B cell (primary cell): Measurements from ENCODE around the gene SIRT7. TPM values are rescaled to one million over a fixed set of nuclear protein-coding genes. Genes with fewer than 3 reads are reported as not detected.

ENCODE experiments used
- ATAC-seq: fragments of 200-7000 bp; cut with Tn5 transposase; one replicate; pipeline ENCODE4 v1.10.0; 2021; ENCODE audit warnings: low read depth, mild to moderate bottlenecking, moderate number of reproducible peaks, moderate library complexity
- CTCF ChIA-PET: fragments of 350-600 bp; sonication (Branson Sonifier 250); formaldehyde crosslinking; loops from one replicate; lab custom pipeline; 2021; ENCODE audit warnings: antibody characterized with exemption, inconsistent platforms; lab: Charles Lee
- POLR2A ChIA-PET: fragments of 350-600 bp; sonication (Branson Sonifier 250); formaldehyde crosslinking; loops from one replicate; lab custom pipeline; 2021; ENCODE audit warnings: antibody characterized with exemption; lab: Charles Lee
- DNase-seq: peaks from one replicate; pipeline ENCODE4 v3.0.0; 2013
- H2AFZ ChIP-seq: 2 replicates; pipeline ENCODE4 v1.6.1; 2012; ENCODE audit warnings: mild to moderate bottlenecking, low read depth, low read length; ENCODE audit not compliant: insufficient read depth, poor library complexity, severe bottlenecking
- H3K27ac ChIP-seq, 2 donors: 1 replicate in 1 of 2; 2 replicates in 1 of 2; pipeline ENCODE4 v1.5.1; 2012 to 2013; ENCODE audit warnings: low read length in 2 of 2, mild to moderate bottlenecking in 2 of 2, moderate library complexity in 1 of 2
- H3K27me3 ChIP-seq, 4 experiments: fragments of 200-600 bp in 1 of 4; sonication (generic) in 1 of 4; replicated peaks in 1 of 4; 1 replicate in 2 of 4; 2 replicates in 2 of 4; pipeline versions ENCODE4 v1.6.1 to v1.7.0; 2013 to 2016; ENCODE audit warnings: low read length in 3 of 4, mild to moderate bottlenecking in 2 of 4, mixed read lengths in 1 of 4, moderate library complexity in 1 of 4; ENCODE audit not compliant: insufficient read depth in 4 of 4, control insufficient read depth in 3 of 4; ENCODE audit errors: control extremely low read depth in 1 of 4
- H3K36me3 ChIP-seq, 2 experiments: replicated peaks in 1 of 2; 1 replicate in 1 of 2; 2 replicates in 1 of 2; pipeline versions ENCODE4 v1.6.1 to v1.7.1; 2013; ENCODE audit warnings: low read length in 1 of 2; ENCODE audit not compliant: insufficient read depth in 2 of 2, control insufficient read depth in 1 of 2; ENCODE audit errors: control extremely low read depth in 1 of 2, extremely low read depth in 1 of 2
- H3K4me1 ChIP-seq, 2 donors: fragments of 200-600 bp in 1 of 2; sonication (generic) in 1 of 2; 1 replicate in 1 of 2; 2 replicates in 1 of 2; pipeline versions ENCODE4 v1.5.1 to v1.6.1; 2013 to 2017; ENCODE audit warnings: low read length in 2 of 2; ENCODE audit not compliant: control insufficient read depth in 2 of 2, insufficient read depth in 2 of 2
- H3K4me2 ChIP-seq: replicated peaks from 2 replicates; pipeline ENCODE3; 2012; ENCODE audit warnings: mild to moderate bottlenecking, low read depth, low read length; ENCODE audit not compliant: poor library complexity, severe bottlenecking
- H3K4me3 ChIP-seq, 5 experiments: fragments of 200-600 bp in 1 of 5; sonication (generic) in 1 of 5; 1 replicate in 3 of 5; 2 replicates in 2 of 5; pipeline versions ENCODE4 v1.5.1 to v1.7.0; 2011 to 2016; ENCODE audit warnings: low read length in 4 of 5, mild to moderate bottlenecking in 4 of 5, low read depth in 2 of 5, control low read depth in 1 of 5, moderate library complexity in 1 of 5; ENCODE audit not compliant: insufficient read depth in 1 of 5; ENCODE audit errors: control extremely low read depth in 1 of 5, extremely low read depth in 1 of 5
- H3K79me2 ChIP-seq: fragments of 200-600 bp; sonication (generic); one replicate; pipeline ENCODE4 v1.6.0; 2016; ENCODE audit warnings: low read length; ENCODE audit not compliant: control insufficient read depth, insufficient read depth
- H3K9ac ChIP-seq: fragments of 200-600 bp; sonication (generic); 2 replicates; pipeline ENCODE4 v1.6.1; 2017; ENCODE audit warnings: mild to moderate bottlenecking, low read length, moderate library complexity
- H3K9me3 ChIP-seq, 3 donors: one replicate each; pipeline versions ENCODE4 v1.6.1 to v1.7.1; 2013; ENCODE audit warnings: low read length in 2 of 3; ENCODE audit not compliant: control insufficient read depth in 2 of 3, insufficient read depth in 1 of 3; ENCODE audit errors: control extremely low read depth in 1 of 3
- H4K20me1 ChIP-seq: 2 replicates; pipeline ENCODE4 v1.6.0; 2012; ENCODE audit warnings: mild to moderate bottlenecking, low read length; ENCODE audit not compliant: insufficient read depth, control insufficient read depth, poor library complexity, severe bottlenecking
- H3K27ac Mint-ChIP-seq: one replicate; pipeline ENCODE4 v1.8.0; 2021; ENCODE audit warnings: mixed read lengths
- H3K27me3 Mint-ChIP-seq: one replicate; pipeline ENCODE4 v1.8.0; 2021; ENCODE audit warnings: mixed read lengths
- H3K4me1 Mint-ChIP-seq: one replicate; pipeline ENCODE4 v1.8.0; 2021; ENCODE audit warnings: mixed read lengths
- H3K4me3 Mint-ChIP-seq: one replicate; pipeline ENCODE4 v1.8.0; 2021; ENCODE audit warnings: mixed read lengths
- H3K9me3 Mint-ChIP-seq: one replicate; pipeline ENCODE4 v1.8.0; 2022; ENCODE audit warnings: mixed read lengths; ENCODE audit not compliant: insufficient read depth
- EZH2 ChIP-seq: IDR thresholded peaks from 2 replicates; pipeline ENCODE4 v1.6.1; 2012; ENCODE audit warnings: borderline replicate concordance, low read depth, mild to moderate bottlenecking, moderate library complexity, low read length; ENCODE audit not compliant: insufficient read depth, poor library complexity, severe bottlenecking
- WGBS: methylation state at CpG from one replicate; pipeline ENCODE4 v1.1.5; 2013; ENCODE audit warnings: missing lambda C conversion rate; ENCODE audit not compliant: insufficient coverage; 5-methylcytosine and 5-hydroxymethylcytosine counted together
- intact Hi-C: fragments of 100-400 bp; cut with micrococcal nuclease; formaldehyde crosslinking; loops from one replicate; pipeline ENCODE4 v1.10.0; 2022
- polyA plus RNA-seq: library from polyadenylated mRNA; depleted of rRNA; stranded (reverse); fragments of >200 nt; gene quantifications from 2 replicates; pipeline ENCODE4 v1.2.3, GENCODE V29; 2012
- total RNA-seq, 2 donors: library from RNA; stranded (reverse); fragments of 120-200 nt in 1 of 2; gene quantifications; 1 replicate in 1 of 2; 2 replicates in 1 of 2; pipeline versions ENCODE4 v1.2.3 to v1.2.4, GENCODE V29; 2013 to 2022
- TF ChIP-seq, protein P1 (sequence below): fragments of 200-600 bp; IDR thresholded peaks from one replicate; pipeline ENCODE4 v1.8.0; 2022; ENCODE audit warnings: antibody characterized with exemption, mild to moderate bottlenecking

The SIRT7 gene
- total and polyA plus RNA-seq, 2 donors (not counting 1 experiment from before 2014, with no cell fraction given), result 77.2 to 82.7 TPM

DNA sequence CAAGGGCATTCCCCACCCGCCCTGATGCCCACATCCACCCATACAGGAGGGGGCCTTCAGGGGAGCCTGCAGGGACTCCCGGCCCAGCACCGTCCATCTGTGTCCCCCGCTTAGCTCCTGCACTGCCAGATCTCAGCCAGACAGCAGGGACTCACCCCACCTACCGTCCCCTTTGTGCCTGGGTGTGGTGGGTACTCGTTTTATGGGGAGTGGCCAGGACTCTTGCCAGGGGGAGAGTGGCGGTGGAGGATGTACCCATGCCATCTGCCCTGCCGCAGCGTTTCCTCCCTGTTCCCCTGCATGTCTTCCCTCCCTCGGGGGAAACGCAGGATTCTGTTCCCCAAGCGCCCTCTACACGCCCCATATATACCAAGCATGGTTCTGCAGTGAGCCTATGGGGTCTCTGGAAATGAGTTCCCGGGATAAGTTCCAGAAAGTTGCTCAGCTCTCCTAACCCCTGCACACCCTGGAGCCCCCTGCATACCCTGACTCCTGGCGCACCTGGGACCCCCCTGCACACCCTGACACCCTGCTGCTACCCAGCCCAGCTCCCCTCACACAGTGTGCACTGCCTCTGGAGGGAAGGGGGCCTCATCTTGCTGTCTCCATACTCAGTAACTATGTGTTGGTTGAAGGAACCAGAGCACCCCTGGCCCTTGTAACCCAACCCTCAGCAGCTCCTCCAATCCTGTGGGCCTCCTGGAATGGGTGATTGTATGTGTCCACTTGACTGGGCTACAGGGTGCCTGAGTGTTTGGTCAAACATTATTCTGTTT lies 13.8 kb upstream of the SIRT7 start:
- peaks cover 10% of the 10 kb centered on the region for H3K4me1 Mint-ChIP-seq
- Histone ChIP-seq H3K27ac (no peak overlapping the region), H3K79me2 (peaks cover 5% of the 10 kb centered on the region), H3K36me3 (no peaks in the 10 kb centered on the region), H3K9ac (no peak overlapping the region), H3K9me3 (no peaks in the 10 kb centered on the region), H3K4me1 (peaks cover 15% of the 10 kb centered on the region in 2 donors), H3K4me2 (no peak overlapping the region), H3K4me3 (no peak overlapping the region), H4K20me1 (no peaks in the 10 kb centered on the region), H2AFZ (no peak overlapping the region), H3K27me3 (peaks cover 0 to 23% (median 9%) of the 10 kb centered on the region in 4 experiments)
- no peak for DNase-seq
- peaks cover 10% of the 10 kb centered on the region for H3K27me3 Mint-ChIP-seq
- CTCF ChIA-PET, result no interaction called here
- no peak overlapping the region for H3K4me3 Mint-ChIP-seq
- POLR2A ChIA-PET, result no interaction called here
- ATAC-seq, result no peak
- no peak overlapping the region for H3K27ac Mint-ChIP-seq
- TF ChIP-seq, protein P1, sequence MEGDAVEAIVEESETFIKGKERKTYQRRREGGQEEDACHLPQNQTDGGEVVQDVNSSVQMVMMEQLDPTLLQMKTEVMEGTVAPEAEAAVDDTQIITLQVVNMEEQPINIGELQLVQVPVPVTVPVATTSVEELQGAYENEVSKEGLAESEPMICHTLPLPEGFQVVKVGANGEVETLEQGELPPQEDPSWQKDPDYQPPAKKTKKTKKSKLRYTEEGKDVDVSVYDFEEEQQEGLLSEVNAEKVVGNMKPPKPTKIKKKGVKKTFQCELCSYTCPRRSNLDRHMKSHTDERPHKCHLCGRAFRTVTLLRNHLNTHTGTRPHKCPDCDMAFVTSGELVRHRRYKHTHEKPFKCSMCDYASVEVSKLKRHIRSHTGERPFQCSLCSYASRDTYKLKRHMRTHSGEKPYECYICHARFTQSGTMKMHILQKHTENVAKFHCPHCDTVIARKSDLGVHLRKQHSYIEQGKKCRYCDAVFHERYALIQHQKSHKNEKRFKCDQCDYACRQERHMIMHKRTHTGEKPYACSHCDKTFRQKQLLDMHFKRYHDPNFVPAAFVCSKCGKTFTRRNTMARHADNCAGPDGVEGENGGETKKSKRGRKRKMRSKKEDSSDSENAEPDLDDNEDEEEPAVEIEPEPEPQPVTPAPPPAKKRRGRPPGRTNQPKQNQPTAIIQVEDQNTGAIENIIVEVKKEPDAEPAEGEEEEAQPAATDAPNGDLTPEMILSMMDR, result no peak
- TF ChIP-seq EZH2, result no peak
- H3K9me3 Mint-ChIP-seq, result no peaks in the 10 kb centered on the region
- 42% methylated on average over 6 of the region's 15 CpGs for WGBS
- intact Hi-C loops, result no loop called here

DNA sequence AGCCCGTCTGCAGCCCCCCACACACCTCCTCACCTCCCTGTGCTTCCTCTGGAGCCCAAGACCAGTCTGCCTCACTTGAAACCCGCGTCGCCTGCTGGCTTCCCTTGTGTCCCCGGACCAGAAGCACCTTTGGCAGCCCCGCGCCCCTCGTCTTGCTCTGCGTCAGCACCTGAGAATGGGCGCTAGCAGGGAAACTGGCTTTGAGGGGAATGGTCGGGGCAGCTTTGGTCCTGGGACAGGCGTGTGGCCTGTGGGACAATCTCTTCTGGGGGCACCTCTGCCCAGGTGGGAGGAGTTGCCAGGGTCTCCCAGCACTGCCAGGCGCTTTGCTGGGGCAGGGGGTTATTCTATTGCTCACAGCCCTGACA lies 13.2 kb upstream of the SIRT7 start:
- intact Hi-C loops, result no loop called here

More for the DNA sequence above, 13.2 kb upstream of the SIRT7 start:
- Mint-ChIP-seq H3K4me1 (peaks cover 10% of the 10 kb centered on the region), H3K4me3 (no peak overlapping the region), H3K9me3 (no peaks in the 10 kb centered on the region), H3K27ac (no peak overlapping the region), H3K27me3 (peaks cover 10% of the 10 kb centered on the region)
- peaks cover 10% of the 10 kb centered on the region for H3K79me2 ChIP-seq
- no peak overlapping the region for H3K4me2 ChIP-seq
- no peaks in the 10 kb centered on the region for H3K9me3 ChIP-seq
- H3K9ac ChIP-seq, result no peak overlapping the region
- H3K4me3 ChIP-seq, result no peak overlapping the region
- POLR2A ChIA-PET, result no interaction called here
- TF ChIP-seq EZH2, result no peak
- TF ChIP-seq, protein P1, result no peak
- peaks cover 0 to 23% (median 9%) of the 10 kb centered on the region in 4 experiments for H3K27me3 ChIP-seq
- no peaks in the 10 kb centered on the region for H3K36me3 ChIP-seq
- peaks cover 14 to 17% of the 10 kb centered on the region in 2 donors for H3K4me1 ChIP-seq
- H2AFZ ChIP-seq, result no peak overlapping the region
- ATAC-seq (no peak), DNase-seq (no peak)
- H4K20me1 ChIP-seq, result peaks cover 3% of the 10 kb centered on the region
- CTCF ChIA-PET, result no interaction called here
- 83% methylated on average over 12 of the region's 13 CpGs for WGBS
- H3K27ac ChIP-seq, result no peak overlapping the region
